Panc1 (cell line): ENCODE data around the gene PRSS33. TPM values are rescaled to one million over a fixed set of nuclear protein-coding genes. Genes with fewer than 3 reads are reported as not detected.

Experiments used
- ATAC-seq: fragments of 200-7000 bp; cut with Tn5 transposase; 2 replicates; pipeline ENCODE4 v1.9.1; 2020; ENCODE audit warnings: mild to moderate bottlenecking, moderate library complexity
- BruUV-seq: library from RNA; stranded (reverse); fragments of 400-500 nt; replicated peaks from 2 replicates; lab custom pipeline; 2021; lab: Mats Ljungman, UMichigan
- CTCF ChIA-PET: fragments of 300-600 bp; sonication (Branson Sonifier 250); formaldehyde crosslinking; loops from one replicate; lab custom pipeline; 2022; ENCODE audit warnings: antibody characterized with exemption; lab: Charles Lee
- POLR2A ChIA-PET: fragments of 300-600 bp; sonication (Branson Sonifier 250); formaldehyde crosslinking; loops from one replicate; lab custom pipeline; 2022; ENCODE audit warnings: antibody characterized with exemption; lab: Charles Lee
- DNase-seq: peaks from one replicate; pipeline ENCODE4 v3.0.0-alpha.2; 2010; ENCODE audit warnings: low read depth, low spot score
- H3K27ac ChIP-seq: 2 replicates; pipeline ENCODE4 v1.5.1; 2011; ENCODE audit warnings: mild to moderate bottlenecking, low read length, inconsistent platforms
- H3K27me3 ChIP-seq: fragments of 200-500 bp; sonication (Bioruptor generic); 2 replicates; pipeline ENCODE4 v1.6.0; 2014; ENCODE audit warnings: low read length, inconsistent platforms; ENCODE audit not compliant: control insufficient read depth, insufficient read depth
- H3K36me3 ChIP-seq: fragments of 200-500 bp; sonication (Bioruptor generic); 2 replicates; pipeline ENCODE4 v1.5.1; 2014; ENCODE audit warnings: inconsistent platforms, mild to moderate bottlenecking, low read length, moderate library complexity; ENCODE audit not compliant: control insufficient read depth, insufficient read depth
- H3K4me1 ChIP-seq: 2 replicates; pipeline ENCODE4 v1.5.1; 2011; ENCODE audit warnings: inconsistent platforms, mild to moderate bottlenecking, low read length, moderate library complexity; ENCODE audit not compliant: control insufficient read depth, insufficient read depth
- H3K4me3 ChIP-seq, 2 experiments: 2 replicates each; pipeline ENCODE4 v1.5.1; 2011 to 2012; ENCODE audit warnings: low read depth in 2 of 2, low read length in 2 of 2, mild to moderate bottlenecking in 2 of 2, inconsistent platforms in 1 of 2, moderate library complexity in 1 of 2
- H3K9me3 ChIP-seq: fragments of 200-500 bp; sonication (Bioruptor generic); 2 replicates; pipeline ENCODE4 v1.5.1; 2014; ENCODE audit warnings: low read depth, mild to moderate bottlenecking, inconsistent platforms, low read length, moderate library complexity; ENCODE audit not compliant: control insufficient read depth, insufficient read depth
- CTCF ChIP-seq: fragments of 450-650 bp; IDR thresholded peaks from 2 replicates; pipeline ENCODE4 v1.5.1; 2017; ENCODE audit warnings: mild to moderate bottlenecking
- POLR2AphosphoS5 ChIP-seq: IDR thresholded peaks from 2 replicates; pipeline ENCODE4 v1.6.1; 2012; ENCODE audit warnings: mild to moderate bottlenecking, low read depth, low read length, moderate library complexity
- REST ChIP-seq, 2 experiments: IDR thresholded peaks; 2 replicates each; pipeline ENCODE4 v1.6.1; 2011 to 2012; ENCODE audit warnings: low read depth in 2 of 2, control low read depth in 1 of 2, low read length in 1 of 2, mild to moderate bottlenecking in 1 of 2, moderate library complexity in 1 of 2; ENCODE audit not compliant: insufficient read depth in 1 of 2
- SIN3A ChIP-seq: IDR thresholded peaks from 2 replicates; pipeline ENCODE4 v1.6.1; 2012; ENCODE audit warnings: low read depth, mild to moderate bottlenecking, low read length, moderate library complexity, borderline replicate concordance; ENCODE audit not compliant: insufficient read depth
- TCF7L2 ChIP-seq: IDR thresholded peaks from 2 replicates; pipeline ENCODE4 v1.6.1; 2011; ENCODE audit warnings: mild to moderate bottlenecking, low read depth, low read length, inconsistent platforms
- in situ Hi-C: cut with HindIII; loops from 2 replicates; pipeline ENCODE4 v1.10.0; 2016; ENCODE audit warnings: low sequenced_read_pairs, low pct_unique_long_range_greater_than_20kb
- intact Hi-C: fragments of 100-400 bp; cut with micrococcal nuclease; formaldehyde crosslinking; loops from one replicate; pipeline ENCODE4 v1.10.0; 2022; ENCODE audit not compliant: unreplicated experiment
- total RNA-seq: library from RNA; stranded (reverse); gene quantifications from one replicate; pipeline ENCODE4 v1.2.1, GENCODE V29; 2021; ENCODE audit not compliant: unreplicated experiment

Gene PRSS33
- total RNA-seq, 1 experiment from 2014 or later, result 0.59 TPM

- in situ Hi-C loops (no loop called here), intact Hi-C loops (no loop called here)
- ATAC-seq (no peak), DNase-seq (no peak)
- Histone ChIP-seq H3K4me1 (peaks cover 9% of the 10 kb centered on the region), H3K27me3 (no peaks in the 10 kb centered on the region), H3K27ac (no peak overlapping the region), H3K4me3 (no peak overlapping the region), H3K9me3 (peaks cover 6% of the 10 kb centered on the region; the same call in 1 of the 2 replicates), H3K36me3 (no peaks in the 10 kb centered on the region)
- BruUV-seq, result no TSS peak
- TF ChIP-seq TCF7L2 (no peak), POLR2AphosphoS5 (no peak), CTCF (no peak), REST (IDR thresholded peaks at IDR 0.05; ENCODE audit: insufficient read depth in 1 of 2, low read depth in 2 of 2, low read length in 1 of 2) (no peak), SIN3A (no peak)
- ChIA-PET CTCF (no interaction called here), POLR2A (no interaction called here)
Observed at GRCh38 chr16:2809149-2809760, 21.9 kb upstream of the PRSS33 start.

- no TSS peak for BruUV-seq
- in situ Hi-C loops (no loop called here), intact Hi-C loops (no loop called here)
- Histone ChIP-seq H3K9me3 (peaks cover 12% of the 10 kb centered on the region; the same call in 1 of the 2 replicates), H3K27ac (no peak overlapping the region), H3K4me1 (peaks cover 9% of the 10 kb centered on the region), H3K27me3 (no peaks in the 10 kb centered on the region), H3K4me3 (no peak overlapping the region), H3K36me3 (no peaks in the 10 kb centered on the region)
- ChIA-PET CTCF (no interaction called here), POLR2A (no interaction called here)
- no peak for ATAC-seq
- TF ChIP-seq REST (IDR thresholded peaks at IDR 0.05; ENCODE audit: insufficient read depth in 1 of 2, low read depth in 2 of 2, low read length in 1 of 2) (no peak), SIN3A (no peak), TCF7L2 (no peak), POLR2AphosphoS5 (no peak), CTCF (no peak)
- no peak for DNase-seq
Observed at GRCh38 chr16:2808181-2808580, 20.8 kb upstream of the PRSS33 start.
